H9 (cell line): ENCODE results near the gene TRMT112. TPM values are rescaled to one million over a fixed set of nuclear protein-coding genes. Genes with fewer than 3 reads are reported as not detected.
A peak's percentile ranks its signal among the peaks of the same experiment; 100 is the strongest.

Experiments used
- DNase-seq: peaks from one replicate; pipeline ENCODE4 v3.0.0-alpha.2; 2017
- H2AFZ ChIP-seq: one replicate; pipeline ENCODE4 v1.6.1; 2013; ENCODE audit warnings: mild to moderate bottlenecking, low read length, control low read depth, moderate library complexity
- H2AK5ac ChIP-seq: 2 replicates; pipeline ENCODE4 v1.6.1; 2013; ENCODE audit warnings: low read length, control low read depth, mixed read lengths; ENCODE audit not compliant: insufficient read length
- H2BK120ac ChIP-seq: one replicate; pipeline ENCODE4 v1.6.1; 2013; ENCODE audit warnings: low read depth, mild to moderate bottlenecking, low read length, control low read depth, inconsistent platforms; ENCODE audit not compliant: poor library complexity, severe bottlenecking
- H2BK12ac ChIP-seq: 2 replicates; pipeline ENCODE4 v1.6.1; 2013; ENCODE audit warnings: low read length, control low read depth, mixed read lengths, low read depth; ENCODE audit not compliant: insufficient read length
- H2BK15ac ChIP-seq: 2 replicates; pipeline ENCODE4 v1.6.1; 2013; ENCODE audit warnings: low read depth, low read length, control low read depth
- H2BK20ac ChIP-seq: one replicate; pipeline ENCODE4 v1.6.1; 2013; ENCODE audit warnings: low read depth, mild to moderate bottlenecking, low read length, control low read depth, inconsistent platforms; ENCODE audit not compliant: poor library complexity, severe bottlenecking
- H2BK5ac ChIP-seq: 2 replicates; pipeline ENCODE4 v1.6.1; 2013; ENCODE audit warnings: low read length, control low read depth, mixed read lengths; ENCODE audit not compliant: insufficient read length
- H3K14ac ChIP-seq: 2 replicates; pipeline ENCODE4 v1.6.1; 2013; ENCODE audit warnings: low read length, control low read depth; ENCODE audit not compliant: insufficient read depth
- H3K18ac ChIP-seq: 2 replicates; pipeline ENCODE4 v1.6.1; 2013; ENCODE audit warnings: low read depth, mild to moderate bottlenecking, mixed read lengths, low read length, control low read depth; ENCODE audit not compliant: insufficient read length
- H3K23ac ChIP-seq: 2 replicates; pipeline ENCODE4 v1.6.1; 2013; ENCODE audit warnings: low read length, control low read depth, mixed read lengths, low read depth; ENCODE audit not compliant: insufficient read length
- H3K23me2 ChIP-seq: 2 replicates; pipeline ENCODE4 v1.6.1; 2013; ENCODE audit warnings: low read depth, mild to moderate bottlenecking, mixed read lengths, low read length, control low read depth; ENCODE audit not compliant: insufficient read length, poor library complexity, severe bottlenecking
- H3K27ac ChIP-seq: 2 replicates; pipeline ENCODE4 v1.5.1; 2013; ENCODE audit warnings: low read length, control low read depth, mixed read lengths, low read depth; ENCODE audit not compliant: insufficient read length
- H3K27me3 ChIP-seq: 2 replicates; pipeline ENCODE4 v1.6.1; 2013; ENCODE audit warnings: low read length, control low read depth, inconsistent platforms; ENCODE audit not compliant: insufficient read depth
- H3K4ac ChIP-seq: 2 replicates; pipeline ENCODE4 v1.6.1; 2013; ENCODE audit warnings: low read depth, mild to moderate bottlenecking, control low read depth, inconsistent platforms, low read length, moderate library complexity
- H3K4me1 ChIP-seq: 2 replicates; pipeline ENCODE4 v1.6.1; 2013; ENCODE audit warnings: low read length, control low read depth, inconsistent platforms; ENCODE audit not compliant: insufficient read depth
- H3K4me2 ChIP-seq: 2 replicates; pipeline ENCODE4 v1.6.1; 2013; ENCODE audit warnings: low read length, control low read depth, mixed read lengths; ENCODE audit not compliant: insufficient read length, insufficient read depth
- H3K56ac ChIP-seq: 2 replicates; pipeline ENCODE4 v1.6.1; 2013; ENCODE audit warnings: low read depth, mild to moderate bottlenecking, mixed read lengths, low read length, control low read depth; ENCODE audit not compliant: insufficient read length
- H3K79me1 ChIP-seq: 2 replicates; pipeline ENCODE4 v1.6.1; 2013; ENCODE audit warnings: low read depth, mild to moderate bottlenecking, moderate library complexity, low read length, control low read depth, inconsistent platforms; ENCODE audit not compliant: insufficient read depth, poor library complexity, severe bottlenecking
- H3K79me2 ChIP-seq: 2 replicates; pipeline ENCODE4 v1.6.1; 2013; ENCODE audit warnings: low read length, control low read depth, inconsistent platforms; ENCODE audit not compliant: insufficient read depth
- H3K9ac ChIP-seq: 2 replicates; pipeline ENCODE4 v1.6.1; 2013; ENCODE audit warnings: low read length, control low read depth, mixed read lengths; ENCODE audit not compliant: insufficient read length; ENCODE audit errors: extremely low read depth
- H3K9me3 ChIP-seq: one replicate; pipeline ENCODE4 v1.6.1; 2013; ENCODE audit warnings: low read depth, low read length, inconsistent platforms; ENCODE audit not compliant: control insufficient read depth
- H3T11ph ChIP-seq: one replicate; pipeline ENCODE4 v1.6.1; 2013; ENCODE audit warnings: mild to moderate bottlenecking, low read length, control low read depth, inconsistent platforms
- H4K20me1 ChIP-seq: one replicate; pipeline ENCODE4 v1.6.1; 2013; ENCODE audit not compliant: control insufficient read depth, insufficient read length, insufficient read depth
- H4K5ac ChIP-seq: 2 replicates; pipeline ENCODE4 v1.6.1; 2013; ENCODE audit warnings: low read depth, mild to moderate bottlenecking, mixed read lengths, low read length, control low read depth; ENCODE audit not compliant: insufficient read length
- H4K8ac ChIP-seq: replicated peaks from 2 replicates; pipeline ENCODE4 v1.6.1; 2013; ENCODE audit warnings: low read length, control low read depth, mixed read lengths, low read depth; ENCODE audit not compliant: insufficient read length
- H4K91ac ChIP-seq: 2 replicates; pipeline ENCODE4 v1.6.1; 2013; ENCODE audit warnings: low read depth, mild to moderate bottlenecking, moderate library complexity, mixed read lengths, low read length, control low read depth; ENCODE audit not compliant: insufficient read length
- H3K27ac Mint-ChIP-seq, 3 experiments: 2 replicates in 2 of 3; 3 replicates in 1 of 3; pipeline ENCODE4 v1.8.0; 2020 to 2021; ENCODE audit warnings: mixed read lengths in 3 of 3, mild to moderate bottlenecking in 1 of 3, moderate library complexity in 1 of 3
- H3K27me3 Mint-ChIP-seq: 2 replicates; pipeline ENCODE4 v1.8.0; 2021; ENCODE audit warnings: low read depth, mild to moderate bottlenecking, moderate library complexity, mixed read lengths
- H3K36me3 Mint-ChIP-seq, 3 experiments: 2 replicates in 2 of 3; 3 replicates in 1 of 3; pipeline ENCODE4 v1.8.0; 2020 to 2021; ENCODE audit warnings: low read depth in 3 of 3, mixed read lengths in 3 of 3; ENCODE audit not compliant: insufficient read depth in 1 of 3
- H3K4me1 Mint-ChIP-seq, 2 experiments: 2 replicates each; pipeline ENCODE4 v1.8.0; 2020; ENCODE audit warnings: mixed read lengths in 2 of 2
- H3K4me3 Mint-ChIP-seq, 2 experiments: 2 replicates in 1 of 2; 3 replicates in 1 of 2; pipeline ENCODE4 v1.8.0; 2020 to 2021; ENCODE audit warnings: mild to moderate bottlenecking in 2 of 2, mixed read lengths in 2 of 2, moderate library complexity in 1 of 2
- H3K9me3 Mint-ChIP-seq, 2 experiments: 2 replicates in 1 of 2; 3 replicates in 1 of 2; pipeline ENCODE4 v1.8.0; 2020; ENCODE audit warnings: mild to moderate bottlenecking in 2 of 2, mixed read lengths in 2 of 2, moderate library complexity in 1 of 2
- CTCF ChIP-seq: fragments of 200-600 bp; sonication (generic); conservative IDR thresholded peaks from 3 replicates; pipeline ENCODE4 v1.8.0; 2021; ENCODE audit warnings: antibody characterized with exemption, mild to moderate bottlenecking
- WGBS: extraction: QIAGEN DNeasy Blood & Tissue Kit; methylation state at CpG from one replicate; pipeline ENCODE4 v1.1.7; 2013; ENCODE audit warnings: missing lambda C conversion rate, low lambda C conversion rate, mixed read lengths; ENCODE audit not compliant: insufficient read length; ENCODE audit errors: extremely low coverage; 5-methylcytosine and 5-hydroxymethylcytosine counted together
- total RNA-seq: library from RNA; stranded (reverse); gene quantifications from 2 replicates; pipeline ENCODE4 v1.2.1, GENCODE V29; 2021

TRMT112 gene
- total RNA-seq, 1 experiment from 2014 or later, result 315 TPM

- no peak overlapping the region for H2BK15ac ChIP-seq
- no peak overlapping the region for H2BK5ac ChIP-seq
- H3K4me2 ChIP-seq, result peak overlapping the region; percentile 87
- no peaks in the 10 kb centered on the region for H3K9me3 ChIP-seq
- no peak overlapping the region for H3K56ac ChIP-seq
- Mint-ChIP-seq H3K9me3 (no peaks in the 10 kb centered on the region), H3K4me1 (peaks cover 13% of the 10 kb centered on the region in 2 experiments), H3K4me3 (peak overlapping the region; percentile 90 to 92), H3K36me3 (peaks cover 7 to 9% (median 8%) of the 10 kb centered on the region in 3 experiments; a peak in 5 of 7 replicates), H3K27ac (peak overlapping the region; percentile 26 to 96 (median 31); a peak in 4 of 7 replicates), H3K27me3 (peaks cover 21% of the 10 kb centered on the region)
- H3K23me2 ChIP-seq, result peaks cover 10% of the 10 kb centered on the region
- no peak overlapping the region for H3K23ac ChIP-seq
- H3K4ac ChIP-seq, result no peak overlapping the region
- no peak overlapping the region for H3K18ac ChIP-seq
- no peak overlapping the region for H2BK20ac ChIP-seq
- no peak for TF ChIP-seq CTCF
- H4K5ac ChIP-seq, result no peak overlapping the region
- H3K27ac ChIP-seq, result no peak overlapping the region
- DNase-seq, result no peak
- H3K9ac ChIP-seq, result peak overlapping the region; percentile 37
- no peak overlapping the region for H4K91ac ChIP-seq
- H3K79me1 ChIP-seq, result peaks cover 5% of the 10 kb centered on the region
- peaks cover 3% of the 10 kb centered on the region; the same call in 1 of the 2 replicates for H3K79me2 ChIP-seq
- H2AFZ ChIP-seq, result no peak overlapping the region
- no peak overlapping the region for H2BK120ac ChIP-seq
- H3K14ac ChIP-seq, result peak overlapping the region; percentile 9; the same call in 1 of the 2 replicates
- no peak overlapping the region for H2BK12ac ChIP-seq
- WGBS, result no CpG with 5 or more reads among the region's 9 CpGs
- peaks cover 2% of the 10 kb centered on the region; the same call in 1 of the 2 replicates for H3K4me1 ChIP-seq
- no peak overlapping the region for H2AK5ac ChIP-seq
- no peak overlapping the region for H4K8ac ChIP-seq
- H3K27me3 ChIP-seq, result no peaks in the 10 kb centered on the region; the same call in 1 of the 2 replicates
- no peak overlapping the region for H3T11ph ChIP-seq
- H4K20me1 ChIP-seq, result no peaks in the 10 kb centered on the region
Measured at GRCh38 chr11:64306563-64306875, 10.8 kb downstream of the TRMT112 start.
